ENCODE results near the gene FAM20C.

- TF ChIP-seq EP300 (IDR thresholded peaks at IDR 0.05) (no peak), POLR2A (IDR thresholded peaks at IDR 0.05) (no peak)
Measured at GRCh38 chr7:171912-172515, 20.4 kb upstream of the FAM20C start.
